GM12865 (cell line): Measurements from ENCODE around the gene PCNA.
A peak's percentile ranks its signal among the peaks of the same experiment; 100 is the strongest.
"Not testable (repeated sequence)": the region's sequence is repeated elsewhere in the genome, so short reads cannot be mapped to it uniquely, and the experiment has no call there.

ENCODE experiments used
- DNase-seq: peaks from one replicate; pipeline ENCODE4 v3.0.0; 2010; ENCODE audit warnings: low read depth
- H3K4me3 ChIP-seq: 2 replicates; pipeline ENCODE4 v1.5.1; 2011; ENCODE audit warnings: mild to moderate bottlenecking, low read depth, low read length, control low read depth
- TF ChIP-seq, protein P1 (sequence below): IDR thresholded peaks from 2 replicates; pipeline ENCODE4 v1.5.1; 2011; ENCODE audit warnings: low read length, control low read depth, low read depth, inconsistent platforms; ENCODE audit not compliant: insufficient read depth; ENCODE audit errors: missing control alignments

PCNA gene

DNA sequence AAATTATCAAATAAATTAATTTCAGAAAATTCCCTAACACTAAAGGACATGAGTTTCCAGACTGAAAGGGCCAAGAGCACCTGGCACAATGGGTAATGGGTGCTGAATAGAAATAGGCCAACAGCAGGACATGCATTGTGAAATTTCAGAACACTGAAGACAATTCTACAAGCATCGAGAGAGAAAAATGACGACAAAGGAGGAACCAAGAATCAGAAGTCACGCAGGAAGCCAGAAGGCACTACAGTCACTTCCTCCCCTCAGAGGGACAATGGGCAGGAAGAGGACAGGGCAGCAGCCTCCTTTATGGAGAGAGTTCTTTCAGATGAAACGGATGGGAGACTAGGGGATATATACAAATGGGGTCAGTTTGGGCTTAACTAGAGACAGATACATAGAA, 29.6 kb downstream of the PCNA start:
- no peak overlapping the region for H3K4me3 ChIP-seq
- peak; percentile 42 for DNase-seq
- TF ChIP-seq, protein P1, sequence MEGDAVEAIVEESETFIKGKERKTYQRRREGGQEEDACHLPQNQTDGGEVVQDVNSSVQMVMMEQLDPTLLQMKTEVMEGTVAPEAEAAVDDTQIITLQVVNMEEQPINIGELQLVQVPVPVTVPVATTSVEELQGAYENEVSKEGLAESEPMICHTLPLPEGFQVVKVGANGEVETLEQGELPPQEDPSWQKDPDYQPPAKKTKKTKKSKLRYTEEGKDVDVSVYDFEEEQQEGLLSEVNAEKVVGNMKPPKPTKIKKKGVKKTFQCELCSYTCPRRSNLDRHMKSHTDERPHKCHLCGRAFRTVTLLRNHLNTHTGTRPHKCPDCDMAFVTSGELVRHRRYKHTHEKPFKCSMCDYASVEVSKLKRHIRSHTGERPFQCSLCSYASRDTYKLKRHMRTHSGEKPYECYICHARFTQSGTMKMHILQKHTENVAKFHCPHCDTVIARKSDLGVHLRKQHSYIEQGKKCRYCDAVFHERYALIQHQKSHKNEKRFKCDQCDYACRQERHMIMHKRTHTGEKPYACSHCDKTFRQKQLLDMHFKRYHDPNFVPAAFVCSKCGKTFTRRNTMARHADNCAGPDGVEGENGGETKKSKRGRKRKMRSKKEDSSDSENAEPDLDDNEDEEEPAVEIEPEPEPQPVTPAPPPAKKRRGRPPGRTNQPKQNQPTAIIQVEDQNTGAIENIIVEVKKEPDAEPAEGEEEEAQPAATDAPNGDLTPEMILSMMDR, result no peak

DNA sequence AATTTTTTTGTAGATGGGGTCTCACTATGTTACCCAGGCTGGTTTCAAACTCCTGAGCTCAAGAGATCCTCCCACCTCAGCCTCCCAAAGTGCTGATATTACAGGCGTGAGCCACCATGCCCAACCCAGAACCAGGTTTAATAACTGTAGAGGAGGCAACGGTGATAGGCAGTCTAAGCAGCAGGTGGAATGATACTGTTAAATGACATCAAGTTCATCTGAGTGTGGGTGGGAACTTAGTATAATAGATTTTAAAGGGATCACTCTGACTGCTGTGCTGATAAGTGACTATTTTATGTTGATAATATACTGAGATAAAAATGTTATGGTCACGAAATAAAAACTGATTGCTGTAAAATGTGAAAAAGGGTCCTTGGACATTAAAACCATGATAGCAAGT, 31.1 kb downstream of the PCNA start:
- no peak for DNase-seq
- H3K4me3 ChIP-seq, result no peak overlapping the region
- TF ChIP-seq, protein P1, result no peak

DNA sequence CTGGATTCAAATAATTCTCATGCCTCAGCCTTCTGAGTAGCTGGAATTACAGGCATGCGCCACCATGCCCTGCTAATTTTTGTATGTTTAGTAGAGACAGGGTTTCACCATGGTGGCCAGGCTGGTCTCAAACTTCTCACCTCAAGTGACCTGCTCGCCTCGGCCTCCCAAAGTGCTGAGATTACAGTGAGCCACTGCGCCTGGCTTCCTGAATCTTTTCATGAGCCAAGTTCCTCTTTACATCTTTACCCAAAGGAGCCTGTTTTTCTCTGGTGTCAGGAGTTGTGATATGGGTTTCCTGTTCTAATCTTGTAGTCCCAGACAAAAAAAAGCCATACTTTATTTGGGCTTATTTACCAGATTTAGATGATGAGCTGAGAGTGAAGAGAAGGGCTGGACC, 34.4 kb downstream of the PCNA start:
- no peak for DNase-seq
- TF ChIP-seq, protein P1, result no peak
- no peak overlapping the region for H3K4me3 ChIP-seq

DNA sequence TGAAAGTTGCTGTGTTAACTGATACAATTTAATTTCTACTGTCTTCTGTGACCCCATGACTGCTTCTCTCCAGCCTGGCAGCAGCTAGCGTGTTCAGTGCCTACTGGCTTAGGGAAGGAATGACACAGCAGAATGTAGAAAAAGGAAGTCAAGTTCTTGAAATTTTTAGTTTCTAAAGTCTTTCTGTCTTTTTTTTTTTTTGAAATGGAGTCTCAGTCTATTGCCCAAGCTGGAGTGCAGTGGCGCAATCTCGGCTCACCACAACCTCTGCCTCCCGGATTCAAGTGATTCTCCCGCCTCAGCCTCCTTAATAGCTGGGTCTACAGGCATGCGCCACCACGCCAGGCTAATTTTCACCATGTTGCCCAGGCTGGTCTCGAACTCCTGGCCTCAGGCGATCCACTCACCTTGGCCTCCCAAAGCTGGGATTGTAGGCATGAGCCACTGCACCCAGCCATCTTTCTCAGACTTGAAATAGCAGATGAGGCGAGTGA, 39.3 kb downstream of the PCNA start:
- TF ChIP-seq, protein P1, result no peak
- peak; percentile 72 for DNase-seq
- H3K4me3 ChIP-seq, result no peak overlapping the region

DNA sequence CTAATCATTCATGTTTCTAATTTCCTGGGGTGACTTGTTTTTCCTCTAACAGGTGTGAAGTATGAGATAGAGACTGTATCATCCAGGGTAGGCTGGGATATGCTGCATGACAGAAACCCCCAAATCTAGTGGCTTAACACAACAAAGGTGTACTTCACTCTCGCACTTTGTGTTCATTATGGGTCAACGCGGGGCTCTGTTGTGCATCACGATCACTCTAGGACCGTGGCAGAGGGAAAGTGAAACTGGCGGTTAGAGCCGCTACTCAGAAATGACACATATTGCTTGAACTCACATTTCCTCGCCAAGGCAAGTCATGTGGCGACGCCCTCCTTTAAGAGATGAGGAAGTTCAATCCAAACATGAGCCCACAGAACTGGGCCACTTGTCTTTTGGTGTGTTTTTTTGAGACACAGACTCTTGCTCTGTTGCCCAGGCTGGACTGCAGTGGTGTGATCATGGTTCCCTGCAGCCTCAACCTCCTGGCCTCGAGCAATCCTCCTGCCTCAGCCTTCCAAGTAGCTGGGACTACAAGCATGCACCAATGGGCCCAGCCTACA, 41.3 kb downstream of the PCNA start:
- TF ChIP-seq, protein P1, result no peak
- DNase-seq, result peak; percentile 98
- H3K4me3 ChIP-seq, result no peak overlapping the region

DNA sequence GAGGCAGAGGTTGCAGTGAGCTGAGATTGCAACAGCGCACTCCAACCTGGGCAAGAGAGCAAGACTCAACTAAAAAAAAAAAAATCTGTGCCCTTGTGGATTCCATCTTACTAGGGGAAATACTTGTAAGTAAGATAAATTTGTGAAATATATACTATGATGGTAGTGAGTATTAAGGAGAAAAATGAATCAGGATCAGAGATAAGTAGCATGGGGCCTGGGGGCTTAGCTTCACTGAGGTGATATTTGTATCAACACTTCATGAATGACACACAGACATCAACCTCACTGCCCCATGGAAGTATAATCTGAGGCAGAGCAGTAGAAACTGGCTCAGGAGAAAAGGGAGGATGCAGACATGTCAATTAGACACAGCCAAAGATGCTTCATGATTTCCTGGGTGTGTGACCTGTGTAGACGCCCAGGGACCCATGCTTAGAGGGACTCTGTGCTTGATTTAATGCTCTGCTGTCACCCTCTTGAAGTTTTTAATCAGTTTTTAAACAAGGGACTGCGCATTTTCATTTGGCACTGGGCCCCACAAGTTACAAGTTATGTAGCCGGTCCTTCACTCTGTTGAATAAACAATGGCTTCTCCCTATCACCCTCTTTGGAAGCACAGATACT, 41.9 kb downstream of the PCNA start:
- H3K4me3 ChIP-seq, result no peak overlapping the region
- DNase-seq, result peak; percentile 33
- TF ChIP-seq, protein P1, result no peak

DNA sequence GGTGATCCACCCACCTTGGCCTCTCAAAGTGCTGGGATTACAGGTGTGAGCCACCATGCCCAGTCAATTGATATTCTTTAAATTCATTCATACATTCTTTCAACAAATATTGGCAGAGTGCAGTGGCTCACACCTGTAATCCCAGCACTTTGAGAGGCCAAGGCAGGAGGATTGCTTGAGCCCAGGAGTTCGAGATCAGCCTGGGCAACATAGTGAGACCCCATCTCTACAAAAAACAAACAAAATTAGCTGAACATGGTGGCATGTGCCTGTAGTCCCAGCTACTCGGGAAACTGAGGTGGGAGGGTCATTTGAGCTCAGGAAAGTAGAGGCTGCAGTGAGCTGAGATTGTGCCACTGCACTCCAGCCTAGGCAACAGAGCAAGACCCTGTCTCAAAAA, 42.8 kb downstream of the PCNA start:
- H3K4me3 ChIP-seq, DNase-seq: not testable (repeated sequence)
